Caco-2 (cell line): ENCODE results near the gene RPA1. TPM values are rescaled to one million over a fixed set of nuclear protein-coding genes. Genes with fewer than 3 reads are reported as not detected.

Experiments used
- BruUV-seq: library from RNA; stranded (reverse); fragments of 400-500 nt; replicated peaks from 2 replicates; lab custom pipeline; 2021; lab: Mats Ljungman, UMichigan
- CTCF ChIA-PET: fragments of 300-600 bp; sonication (Branson Sonifier 250); formaldehyde crosslinking; loops from one replicate; lab custom pipeline; 2022; ENCODE audit warnings: antibody characterized with exemption; lab: Charles Lee
- POLR2A ChIA-PET: fragments of 300-600 bp; sonication (Branson Sonifier 250); formaldehyde crosslinking; loops from one replicate; lab custom pipeline; 2022; ENCODE audit warnings: antibody characterized with exemption; lab: Charles Lee
- DNase-seq, 2 experiments: peaks; one replicate each; pipeline versions ENCODE4 v3.0.0 to v3.0.0-alpha.2; 2020 to 2022
- H3K27me3 ChIP-seq: replicated peaks from 2 replicates; pipeline ENCODE4 v1.6.0; 2011; ENCODE audit warnings: low read length; ENCODE audit not compliant: control insufficient read depth, insufficient read depth
- H3K36me3 ChIP-seq: 2 replicates; pipeline ENCODE4 v1.5.1; 2011; ENCODE audit warnings: low read length; ENCODE audit not compliant: control insufficient read depth, insufficient read depth
- H3K4me1 ChIP-seq: fragments of 250-450 bp; sonication (Bioruptor Pico); 2 replicates; pipeline ENCODE4 v1.5.1; 2020; ENCODE audit warnings: mild to moderate bottlenecking
- H3K4me3 ChIP-seq: 2 replicates; pipeline ENCODE4 v1.5.1; 2011; ENCODE audit warnings: low read depth, mild to moderate bottlenecking, control low read depth, low read length
- H3K9me3 ChIP-seq: fragments of 250-450 bp; sonication (Bioruptor Pico); 2 replicates; pipeline ENCODE4 v1.5.1; 2020; ENCODE audit warnings: mild to moderate bottlenecking, moderate library complexity
- H3K27ac Mint-ChIP-seq: one replicate; pipeline ENCODE4 v1.8.0; 2022; ENCODE audit warnings: mixed read lengths; ENCODE audit not compliant: unreplicated experiment
- H3K27me3 Mint-ChIP-seq: one replicate; pipeline ENCODE4 v1.8.0; 2022; ENCODE audit warnings: mixed read lengths; ENCODE audit not compliant: insufficient read depth, unreplicated experiment
- H3K36me3 Mint-ChIP-seq: one replicate; pipeline ENCODE4 v1.8.0; 2022; ENCODE audit warnings: mild to moderate bottlenecking, mixed read lengths; ENCODE audit not compliant: insufficient read depth, unreplicated experiment
- H3K4me1 Mint-ChIP-seq: one replicate; pipeline ENCODE4 v1.8.0; 2022; ENCODE audit warnings: low read depth, mixed read lengths; ENCODE audit not compliant: unreplicated experiment
- H3K4me3 Mint-ChIP-seq: one replicate; pipeline ENCODE4 v1.8.0; 2022; ENCODE audit warnings: mild to moderate bottlenecking, moderate library complexity, mixed read lengths; ENCODE audit not compliant: unreplicated experiment
- H3K9me3 Mint-ChIP-seq: one replicate; pipeline ENCODE4 v1.8.0; 2022; ENCODE audit warnings: mixed read lengths; ENCODE audit not compliant: unreplicated experiment
- CTCF ChIP-seq, 2 experiments: fragments of 200-600 bp in 1 of 2; IDR thresholded peaks; 1 replicate in 1 of 2; 2 replicates in 1 of 2; pipeline versions ENCODE4 v1.5.1 to v1.8.0; 2011 to 2022; ENCODE audit warnings: antibody characterized with exemption in 1 of 2, control low read depth in 1 of 2, inconsistent platforms in 1 of 2, low read depth in 1 of 2, low read length in 1 of 2, mild to moderate bottlenecking in 1 of 2, moderate library complexity in 1 of 2; ENCODE audit not compliant: insufficient read depth in 1 of 2, severe bottlenecking in 1 of 2, unreplicated experiment in 1 of 2
- intact Hi-C: fragments of 100-400 bp; cut with micrococcal nuclease; formaldehyde crosslinking; loops from one replicate; pipeline ENCODE4 v1.10.0; 2022; ENCODE audit not compliant: unreplicated experiment
- total RNA-seq: library from RNA; stranded (reverse); gene quantifications from 2 replicates; pipeline ENCODE4 v1.2.3, GENCODE V29; 2022

The RPA1 gene
- total RNA-seq, 1 experiment from 2014 or later, result 167 TPM

GRCh38 chr17:1867307-1867706 lies 37.5 kb downstream of the RPA1 start:
- H3K27me3 ChIP-seq, result no peaks in the 10 kb centered on the region
- TF ChIP-seq CTCF (IDR thresholded peaks at IDR 0.05; ENCODE audit: insufficient read depth in 1 of 2, low read depth in 1 of 2, low read length in 1 of 2, severe bottlenecking in 1 of 2, unreplicated experiment in 1 of 2), result no peak
- no peaks in the 10 kb centered on the region for H3K4me1 ChIP-seq
- no peak overlapping the region for H3K4me3 Mint-ChIP-seq
- H3K4me3 ChIP-seq, result no peak overlapping the region
- no peak for DNase-seq
- ChIA-PET POLR2A (no interaction called here), CTCF (no interaction called here)
- no peak overlapping the region for H3K27ac Mint-ChIP-seq
- peaks cover 35% of the 10 kb centered on the region for H3K36me3 Mint-ChIP-seq
- BruUV-seq, result no TSS peak
- H3K9me3 ChIP-seq, result no peaks in the 10 kb centered on the region
- H3K27me3 Mint-ChIP-seq, result no peaks in the 10 kb centered on the region
- H3K4me1 Mint-ChIP-seq, result peaks cover 6% of the 10 kb centered on the region
- intact Hi-C loops, result loop anchor here (10.0 kb wide), 1 partner anchor 153 kb away; the partner anchor contains the start of gene TLCD2
- no peaks in the 10 kb centered on the region; the same call in 1 of the 2 replicates for H3K36me3 ChIP-seq
- no peaks in the 10 kb centered on the region for H3K9me3 Mint-ChIP-seq

GRCh38 chr17:1868090-1868489 lies 38.3 kb downstream of the RPA1 start:
- ChIA-PET POLR2A (no interaction called here), CTCF (no interaction called here)
- Histone ChIP-seq H3K36me3 (peaks cover 2% of the 10 kb centered on the region; the same call in 1 of the 2 replicates), H3K9me3 (no peaks in the 10 kb centered on the region), H3K27me3 (no peaks in the 10 kb centered on the region), H3K4me3 (no peak overlapping the region), H3K4me1 (no peaks in the 10 kb centered on the region)
- Mint-ChIP-seq H3K4me1 (peaks cover 6% of the 10 kb centered on the region), H3K9me3 (no peaks in the 10 kb centered on the region), H3K4me3 (no peak overlapping the region), H3K36me3 (peaks cover 40% of the 10 kb centered on the region), H3K27ac (no peak overlapping the region), H3K27me3 (no peaks in the 10 kb centered on the region)
- intact Hi-C loops, result loop anchor here (10.0 kb wide), 1 partner anchor 153 kb away; the partner anchor contains the start of gene TLCD2
- no peak for DNase-seq
- BruUV-seq, result no TSS peak
- TF ChIP-seq CTCF (IDR thresholded peaks at IDR 0.05; ENCODE audit: insufficient read depth in 1 of 2, low read depth in 1 of 2, low read length in 1 of 2, severe bottlenecking in 1 of 2, unreplicated experiment in 1 of 2), result no peak

- Mint-ChIP-seq H3K36me3 (peaks cover 52% of the 10 kb centered on the region), H3K4me3 (no peak overlapping the region), H3K4me1 (peaks cover 6% of the 10 kb centered on the region), H3K27ac (no peak overlapping the region), H3K9me3 (no peaks in the 10 kb centered on the region), H3K27me3 (no peaks in the 10 kb centered on the region)
- no peak overlapping the region for H3K4me3 ChIP-seq
- intact Hi-C loops, result no loop called here
- BruUV-seq, result no TSS peak
- no peaks in the 10 kb centered on the region for H3K9me3 ChIP-seq
- H3K27me3 ChIP-seq, result no peaks in the 10 kb centered on the region
- CTCF ChIA-PET, result interaction anchor here (0.6 kb wide), 1 partner anchor 281 kb away, joined by 3 read pairs; no protein-coding TSS in a partner anchor
- peaks cover 3% of the 10 kb centered on the region; the same call in 1 of the 2 replicates for H3K36me3 ChIP-seq
- DNase-seq, result no peak
- no peak for TF ChIP-seq CTCF (IDR thresholded peaks at IDR 0.05; ENCODE audit: insufficient read depth in 1 of 2, low read depth in 1 of 2, low read length in 1 of 2, severe bottlenecking in 1 of 2, unreplicated experiment in 1 of 2)
- no peaks in the 10 kb centered on the region for H3K4me1 ChIP-seq
- POLR2A ChIA-PET, result no interaction called here
These were observed 40.8 kb downstream of the RPA1 start for GRCh38 chr17:1870592-1870991.
